Left lobe of liver (tissue), 2 donors: ENCODE data around the gene FAM153A. TPM values are rescaled to one million over a fixed set of nuclear protein-coding genes. Genes with fewer than 3 reads are reported as not detected.
A peak's percentile ranks its signal among the peaks of the same experiment; 100 is the strongest.
"Not testable (repeated sequence)": the region's sequence is repeated elsewhere in the genome, so short reads cannot be mapped to it uniquely, and the experiment has no call there.

Source experiments
- ATAC-seq: fragments of 200-7000 bp; cut with Tn5 transposase; one replicate; pipeline ENCODE4 v1.9.1; 2020; ENCODE audit warnings: mild to moderate bottlenecking, moderate library complexity
- DNase-seq: peaks from one replicate; pipeline ENCODE4 v3.0.0-alpha.2; 2020; ENCODE audit warnings: low spot score
- total RNA-seq: library from RNA; stranded (reverse); gene quantifications from one replicate; pipeline ENCODE4 v1.2.1, GENCODE V29; 2021
- donor health status: DM: no; HTN: no; CAD: no; lungs with moderate emphysema.
- donor health status: DM: no; HTN: yes; CAD: no.

FAM153A gene
- total RNA-seq, 1 donor from 2014 or later, result 0.73 TPM

- ATAC-seq, DNase-seq: not testable (repeated sequence)
Observed at GRCh38 chr5:177760954-177761353, 21.7 kb downstream of the FAM153A start.

DNA sequence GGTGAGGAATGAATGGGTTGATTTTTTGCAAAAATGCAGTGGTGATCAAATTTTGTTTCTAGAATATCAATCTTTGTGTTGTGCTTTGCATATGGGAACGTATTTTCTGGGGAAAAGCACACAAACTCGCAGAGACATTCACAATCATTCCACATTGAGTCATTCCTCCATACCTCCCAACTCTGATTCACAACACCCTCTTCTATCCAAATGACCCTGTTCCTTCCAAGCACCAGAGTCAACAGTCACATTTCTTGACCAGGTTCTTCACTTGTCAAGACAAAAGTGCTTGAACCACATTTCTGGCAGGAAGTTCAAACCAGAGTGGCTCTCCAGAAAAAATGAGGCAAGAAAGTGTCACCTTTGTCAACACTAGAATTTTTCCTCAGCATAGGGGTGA lies 35.3 kb downstream of the FAM153A start:
- not testable (repeated sequence) for ATAC-seq, DNase-seq

DNA sequence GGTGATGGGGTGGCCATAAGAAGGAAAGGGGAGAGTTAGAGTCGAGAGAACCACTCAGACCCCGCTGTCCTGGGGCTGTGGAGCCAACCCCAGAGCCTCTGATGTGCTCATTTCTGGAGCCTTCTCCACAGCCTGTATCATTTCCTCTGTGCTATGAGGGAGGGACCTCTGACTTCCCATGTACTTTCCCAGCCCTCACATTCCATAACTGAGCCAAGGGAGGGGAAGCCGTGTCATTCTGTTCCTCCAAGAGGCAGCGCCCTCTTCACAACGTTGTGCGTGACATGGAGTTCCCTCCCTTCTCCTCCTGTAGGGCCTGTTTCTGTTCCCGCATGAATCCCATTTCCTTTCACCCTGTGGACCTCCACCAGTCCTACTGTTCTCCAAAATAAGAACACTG lies 57.8 kb downstream of the FAM153A start:
- not testable (repeated sequence) for ATAC-seq

GRCh38 chr5:177723831-177724485 lies 58.7 kb downstream of the FAM153A start:
- DNase-seq, ATAC-seq: not testable (repeated sequence)

More for the DNA sequence above, 57.8 kb downstream of the FAM153A start:
- not testable (repeated sequence) for DNase-seq

DNA sequence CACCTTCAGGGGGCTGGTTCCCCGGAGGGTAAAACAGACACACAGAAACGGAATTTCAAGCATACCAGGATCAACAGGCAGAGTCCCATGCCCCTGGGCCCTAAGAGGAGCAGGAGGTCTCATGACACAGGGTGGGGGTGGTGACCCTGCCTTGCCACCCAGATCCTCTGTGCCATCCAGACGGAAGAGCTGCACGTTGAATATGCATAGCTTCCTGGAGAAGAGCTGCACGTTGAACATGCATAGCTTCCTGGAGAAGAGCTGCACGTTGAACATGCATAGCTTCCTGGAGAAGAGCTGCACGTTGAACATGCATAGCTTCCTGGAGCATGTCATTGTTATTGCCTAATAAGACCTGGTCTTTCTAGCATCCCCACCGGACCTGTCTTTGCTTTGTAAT lies 59.9 kb downstream of the FAM153A start:
- not testable (repeated sequence) for ATAC-seq, DNase-seq

- ATAC-seq, DNase-seq: not testable (repeated sequence)
Observed at GRCh38 chr5:177719989-177720388, 62.7 kb downstream of the FAM153A start.

DNA sequence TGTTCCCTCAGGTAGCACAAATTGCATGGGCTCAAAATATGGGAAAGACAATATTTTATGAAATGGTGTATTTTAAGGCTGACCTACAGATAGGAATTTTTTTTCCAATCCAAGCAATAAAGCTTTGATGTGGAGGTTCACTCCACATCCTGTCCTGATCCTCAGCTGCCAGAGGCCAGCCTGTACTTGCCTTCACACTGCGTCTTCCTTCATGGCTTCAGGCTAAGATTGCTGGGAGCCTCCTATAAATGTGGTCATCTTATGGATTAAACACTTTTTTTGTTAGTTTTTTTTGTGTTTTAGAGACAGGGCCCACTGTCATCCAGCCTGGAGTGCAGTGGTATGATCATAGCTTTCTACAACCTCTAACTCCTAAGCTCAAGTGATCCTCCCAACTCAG lies 67.3 kb downstream of the FAM153A start:
- DNase-seq, ATAC-seq: not testable (repeated sequence)

- not testable (repeated sequence) for DNase-seq, ATAC-seq
Observed at GRCh38 chr5:177696100-177696499, 86.6 kb downstream of the FAM153A start.

- not testable (repeated sequence) for DNase-seq
Observed at GRCh38 chr5:177695356-177695930, 87.3 kb downstream of the FAM153A start.

GRCh38 chr5:177694518-177694835 lies 88.2 kb downstream of the FAM153A start:
- DNase-seq, result not testable (repeated sequence)
- ATAC-seq, result peak; percentile 5

More at GRCh38 chr5:177695356-177695930, 87.3 kb downstream of the FAM153A start:
- not testable (repeated sequence) for ATAC-seq

- DNase-seq (peak; percentile 88), ATAC-seq (peak; percentile 98)
Observed at GRCh38 chr5:177693671-177694517, 88.8 kb downstream of the FAM153A start.

DNA sequence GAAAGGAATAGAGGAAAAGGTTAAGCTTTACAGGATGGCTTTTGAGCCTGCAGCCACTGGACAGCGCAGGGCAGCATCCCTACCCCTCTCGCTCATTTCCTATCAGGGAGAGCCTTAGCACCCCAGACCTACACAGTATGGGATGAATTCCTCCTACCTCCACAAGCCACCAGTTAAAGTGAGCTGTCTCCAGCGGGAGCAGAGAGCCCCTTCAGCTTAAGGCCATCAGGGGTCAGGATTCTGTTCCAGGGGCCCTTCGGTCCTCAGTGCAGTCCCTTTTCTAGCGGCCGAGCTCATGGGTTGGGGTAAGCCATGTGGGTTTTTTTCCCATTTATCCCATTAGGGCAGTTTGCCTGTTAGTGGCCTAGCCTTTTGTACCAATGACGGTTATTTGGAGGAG lies 89.7 kb downstream of the FAM153A start:
- not testable (repeated sequence) for DNase-seq, ATAC-seq

DNA sequence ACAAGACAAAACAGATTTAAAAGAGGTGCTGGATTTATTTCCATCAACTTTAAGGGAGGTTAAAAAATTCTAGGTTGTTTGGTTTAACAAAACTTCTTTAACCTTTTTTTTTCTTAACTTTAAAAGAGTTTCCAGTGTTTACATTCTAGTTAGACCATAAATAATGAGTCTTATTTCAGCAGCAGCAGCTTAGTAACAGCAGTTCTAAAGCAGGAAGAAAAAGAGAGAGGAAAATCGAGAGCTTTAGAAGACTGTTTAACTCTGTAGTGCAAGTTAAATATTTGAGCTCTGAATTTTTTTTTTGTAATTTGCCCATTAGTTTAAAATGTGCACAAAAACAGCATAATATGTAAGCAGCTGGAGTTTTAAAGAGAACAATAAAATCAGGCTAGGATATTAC lies 90.2 kb downstream of the FAM153A start:
- not testable (repeated sequence) for ATAC-seq, DNase-seq

DNA sequence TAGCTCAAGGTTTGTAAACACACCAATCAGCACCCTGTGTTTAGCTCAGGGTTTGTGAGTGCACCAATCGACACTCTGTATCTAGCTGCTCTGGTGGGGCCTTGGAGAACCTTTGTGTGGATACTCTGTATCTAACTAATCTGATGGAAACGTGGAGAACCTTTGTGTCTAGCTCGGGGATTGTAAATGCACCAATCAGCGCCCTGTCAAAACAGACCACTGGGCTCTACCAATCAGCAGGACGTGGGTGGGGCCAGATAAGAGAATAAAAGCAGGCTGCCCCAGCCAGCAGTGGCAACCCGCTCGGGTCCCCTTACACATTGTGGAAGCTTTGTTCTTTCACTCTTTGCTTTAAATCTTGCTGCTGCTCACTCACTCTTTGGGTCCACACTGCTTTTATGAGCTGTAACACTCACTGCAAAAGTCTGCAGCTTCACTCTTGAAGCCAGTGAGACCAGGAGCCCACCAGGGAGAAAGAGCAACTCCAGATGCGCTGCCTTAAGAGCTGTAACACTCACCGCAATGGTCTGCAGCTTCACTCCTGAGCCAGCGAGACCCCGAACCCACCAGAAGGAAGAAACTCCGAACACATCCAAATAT lies 93.6 kb downstream of the FAM153A start:
- ATAC-seq, DNase-seq: not testable (repeated sequence)

- ATAC-seq, DNase-seq: not testable (repeated sequence)
Observed at GRCh38 chr5:177688091-177688490, 94.6 kb downstream of the FAM153A start.

DNA sequence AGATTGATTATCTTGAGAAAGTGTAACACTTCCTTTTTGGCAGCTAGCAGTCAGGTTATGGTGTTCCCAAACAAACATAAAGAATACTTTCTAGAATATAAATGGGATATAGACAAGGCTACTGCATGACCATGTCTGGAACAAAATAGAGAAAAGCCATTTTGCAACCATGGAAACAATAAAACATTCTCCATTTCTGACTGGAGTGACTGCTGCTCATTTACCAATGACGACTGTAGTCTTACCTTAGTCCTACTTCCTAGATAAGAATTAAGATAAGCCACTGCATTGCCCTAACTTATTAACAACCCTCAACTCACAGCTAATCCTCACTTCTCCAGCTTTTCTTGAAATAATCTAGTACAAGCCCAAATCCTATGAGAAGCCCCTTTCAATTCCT lies 100.8 kb downstream of the FAM153A start:
- not testable (repeated sequence) for DNase-seq, ATAC-seq

Other genes with a start within 250 kb of the FAM153A start
- 69.0 TPM for gene FAM193B, start 228.3 kb downstream of the FAM153A start, total RNA-seq
- gene TMED9, start 190.7 kb downstream of the FAM153A start, total RNA-seq, result 135 TPM
- gene B4GALT7, start 182.8 kb downstream of the FAM153A start, total RNA-seq, result 13.5 TPM
- gene PROP1, start 213.3 kb upstream of the FAM153A start, total RNA-seq, result not detected